HG02970 (cell line): Measurements from ENCODE around the gene IGLL5.

Experiments used
- ATAC-seq: cut with Tn5 transposase; IDR thresholded peaks from one replicate; pipeline ENCODE4 v1.9.1; 2021; ENCODE audit warnings: mild to moderate bottlenecking, moderate library complexity, moderate number of reproducible peaks; ENCODE audit not compliant: unreplicated experiment, low FRiP score

Gene IGLL5

DNA sequence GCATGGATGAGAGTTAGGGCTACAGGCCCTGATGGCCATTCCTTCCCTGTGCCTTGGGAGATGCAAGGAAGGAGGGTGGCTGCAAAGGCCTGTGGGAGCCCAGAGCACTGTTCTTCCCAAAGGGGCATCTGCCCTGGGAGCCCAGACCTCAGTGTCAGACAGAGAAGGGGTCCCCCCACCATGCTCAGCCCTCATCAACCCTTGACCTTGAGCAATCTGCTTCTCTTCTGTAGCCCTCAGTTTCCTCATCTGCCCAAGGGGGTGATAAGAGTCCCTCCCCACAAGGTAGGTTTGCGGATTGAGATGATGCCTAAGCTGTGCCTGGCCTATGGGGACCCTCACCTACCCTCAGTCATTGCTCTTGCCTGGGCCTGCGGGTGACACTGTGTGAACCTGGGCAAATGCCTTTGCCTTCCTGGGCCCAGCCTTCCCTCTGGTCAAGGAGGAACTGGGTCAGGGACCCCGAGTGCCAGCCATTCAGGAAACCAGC is 47.5 kb downstream of the IGLL5 start:
- ATAC-seq: peak; percentile 23

DNA sequence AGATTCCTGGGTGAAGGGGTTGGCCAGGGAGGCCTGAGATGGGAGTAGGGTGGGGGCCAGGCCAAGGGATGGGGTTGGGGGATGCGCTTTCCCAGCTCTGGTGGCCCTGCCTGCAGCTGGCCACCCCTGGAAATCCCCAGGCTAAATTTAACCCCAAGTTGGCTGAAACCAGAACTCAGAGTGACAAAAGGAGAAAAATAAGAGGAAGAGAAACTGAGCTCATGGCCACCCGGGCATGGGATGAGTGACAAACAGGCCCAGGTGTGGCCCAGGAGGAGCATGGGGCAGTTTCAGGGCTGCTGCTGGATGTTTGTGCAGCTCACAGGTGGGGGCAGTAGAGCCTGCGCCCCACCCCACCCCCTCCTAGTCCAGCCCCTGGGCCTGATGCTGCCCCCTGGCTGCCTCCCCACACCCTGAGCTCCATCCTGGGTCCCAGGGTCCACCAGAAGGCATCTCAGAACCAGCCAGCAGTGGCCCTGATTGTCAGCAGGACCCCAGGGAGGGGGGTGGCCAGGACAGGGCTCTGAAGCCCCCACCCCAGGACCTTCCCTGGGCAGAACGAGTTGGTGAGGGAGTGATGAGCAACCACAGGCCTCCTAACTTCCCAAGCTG is 48.0 kb downstream of the IGLL5 start:
- ATAC-seq: peak; percentile 83

DNA sequence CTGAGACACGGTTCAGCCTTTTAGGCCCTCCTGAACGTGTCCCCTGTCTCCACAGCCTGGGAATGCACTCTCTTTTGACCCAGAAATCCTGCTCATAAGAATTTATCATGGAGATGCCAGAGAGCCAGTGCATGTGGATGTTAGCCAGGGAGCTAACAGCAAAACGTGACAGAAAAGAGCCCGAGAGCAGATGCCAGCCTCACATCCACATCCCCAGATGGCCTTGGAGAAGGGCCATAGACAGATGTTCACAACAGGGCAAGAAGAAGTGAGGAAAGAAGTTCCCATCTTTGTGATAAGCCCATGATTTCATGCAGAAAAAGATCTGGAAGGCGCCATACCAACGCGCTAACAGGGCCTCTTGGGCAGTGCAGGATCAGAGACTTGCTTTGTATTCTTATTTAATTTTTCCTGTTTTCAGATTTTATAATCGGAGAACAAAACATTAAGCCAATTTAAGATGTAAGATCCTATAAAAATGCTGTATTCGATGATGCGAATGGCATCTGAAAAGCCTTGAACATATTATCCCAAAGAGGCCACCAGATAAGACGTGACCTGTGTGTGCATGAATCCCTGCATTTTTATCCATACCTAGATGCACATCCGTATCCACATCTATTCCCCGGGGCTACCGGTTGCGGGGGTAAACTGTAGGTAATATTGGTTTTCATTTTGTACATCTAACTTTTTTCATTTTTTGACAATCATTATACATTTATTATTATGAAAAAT is 48.7 kb downstream of the IGLL5 start:
- ATAC-seq: no peak

DNA sequence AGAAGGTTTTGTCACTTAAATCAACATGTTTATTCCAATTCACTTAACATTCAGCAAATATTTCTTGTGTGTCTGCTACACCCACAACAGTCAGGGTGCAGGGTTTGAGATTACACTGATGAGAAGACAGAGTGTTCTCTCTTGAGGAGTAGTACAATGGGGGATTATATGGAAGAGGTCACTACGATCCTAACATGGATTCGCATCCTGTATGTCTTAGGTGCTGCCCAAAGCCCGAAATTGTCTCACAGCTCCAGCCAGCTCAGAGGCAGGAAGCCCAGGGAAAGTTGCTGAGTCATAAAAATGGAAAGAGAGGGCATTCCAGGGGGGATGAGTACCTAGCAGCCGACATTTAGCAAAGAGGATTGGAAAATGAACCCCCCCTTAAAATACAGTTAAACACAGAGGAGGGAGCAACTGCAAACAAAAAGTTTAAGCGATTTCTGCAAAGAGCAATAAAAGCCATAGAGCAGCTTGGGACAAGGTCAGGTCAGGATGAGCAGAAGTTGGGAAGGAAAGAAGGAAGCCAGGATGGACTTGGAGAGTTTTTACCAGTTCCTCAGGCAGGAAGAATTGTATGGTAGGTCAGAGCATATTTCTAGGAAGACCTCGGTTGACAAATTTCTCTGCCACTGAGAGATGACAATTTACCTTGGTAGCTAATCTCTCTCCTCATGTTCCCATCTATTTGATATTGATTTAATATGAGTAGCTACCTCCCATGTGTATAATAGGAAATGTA is 49.5 kb downstream of the IGLL5 start:
- no peak for ATAC-seq

DNA sequence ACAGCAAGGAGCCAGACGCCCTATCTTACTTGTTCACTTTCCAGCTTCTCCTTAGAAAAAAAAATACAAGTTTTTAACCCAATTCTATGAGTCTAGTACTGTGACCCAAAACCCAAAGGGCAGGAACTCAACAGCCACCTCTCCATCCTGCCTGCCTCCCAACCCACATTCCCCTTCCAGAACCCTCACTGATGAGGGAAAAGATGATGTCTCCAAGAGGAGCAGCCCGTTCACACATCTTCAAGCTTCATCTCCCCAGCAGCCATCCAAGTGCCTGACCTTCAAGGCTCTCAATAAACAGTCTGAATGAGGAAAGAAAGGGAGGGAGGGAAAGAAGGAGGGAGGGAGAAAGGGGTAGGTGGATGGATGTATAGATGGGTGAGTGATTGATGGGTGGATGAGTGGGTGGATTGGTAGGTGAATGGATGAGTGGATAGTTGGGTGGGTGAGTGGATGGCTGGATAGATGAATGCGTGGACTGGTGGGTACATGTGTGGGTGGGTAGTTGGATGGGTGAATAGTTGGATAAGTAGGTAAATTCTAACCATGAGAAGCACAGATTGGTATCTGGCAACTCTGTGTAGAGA is 50.4 kb downstream of the IGLL5 start:
- ATAC-seq: no peak

DNA sequence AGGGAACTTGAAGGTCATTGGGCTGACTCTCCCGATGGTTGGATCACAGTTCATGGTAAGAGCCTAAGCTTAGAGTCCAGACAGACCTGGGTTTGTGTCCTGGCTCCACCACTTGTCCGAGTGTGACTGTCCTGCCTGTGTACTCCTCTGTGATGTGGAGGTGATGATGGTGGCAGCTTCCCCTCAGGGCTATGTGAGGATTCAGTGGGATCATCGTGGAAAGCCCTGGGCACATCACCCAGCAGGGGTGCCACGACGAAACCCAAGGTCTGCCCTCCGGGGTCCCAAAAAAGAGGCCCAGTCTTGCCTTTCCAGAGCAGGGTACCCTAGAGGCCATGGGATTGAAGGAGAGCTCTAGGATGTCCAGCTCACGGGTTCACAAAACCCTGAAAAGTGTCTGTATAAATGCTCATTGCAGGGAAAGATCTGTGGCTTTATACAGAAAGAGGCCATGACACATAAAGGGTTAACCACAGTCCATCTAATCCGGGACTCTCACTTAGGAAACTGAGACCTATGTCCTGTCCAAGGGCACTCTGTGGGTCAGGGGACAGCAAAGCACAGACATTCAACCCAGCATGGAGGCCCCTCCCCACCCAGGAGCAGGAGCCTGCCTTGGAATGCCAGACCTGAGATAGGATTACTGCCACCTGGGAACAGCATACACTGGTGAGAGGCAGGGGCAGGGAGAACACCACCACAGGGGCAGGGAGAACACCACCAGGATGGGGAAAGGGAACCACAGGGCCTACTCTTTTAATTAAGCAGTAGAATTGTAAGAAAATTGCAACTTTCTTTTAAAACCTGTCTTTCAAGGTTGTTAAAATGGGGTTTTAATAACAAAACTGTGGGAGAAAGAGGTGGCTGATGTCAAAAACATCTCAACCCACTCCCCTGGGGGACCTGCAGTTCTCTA is 51.3 kb downstream of the IGLL5 start:
- ATAC-seq: no peak

DNA sequence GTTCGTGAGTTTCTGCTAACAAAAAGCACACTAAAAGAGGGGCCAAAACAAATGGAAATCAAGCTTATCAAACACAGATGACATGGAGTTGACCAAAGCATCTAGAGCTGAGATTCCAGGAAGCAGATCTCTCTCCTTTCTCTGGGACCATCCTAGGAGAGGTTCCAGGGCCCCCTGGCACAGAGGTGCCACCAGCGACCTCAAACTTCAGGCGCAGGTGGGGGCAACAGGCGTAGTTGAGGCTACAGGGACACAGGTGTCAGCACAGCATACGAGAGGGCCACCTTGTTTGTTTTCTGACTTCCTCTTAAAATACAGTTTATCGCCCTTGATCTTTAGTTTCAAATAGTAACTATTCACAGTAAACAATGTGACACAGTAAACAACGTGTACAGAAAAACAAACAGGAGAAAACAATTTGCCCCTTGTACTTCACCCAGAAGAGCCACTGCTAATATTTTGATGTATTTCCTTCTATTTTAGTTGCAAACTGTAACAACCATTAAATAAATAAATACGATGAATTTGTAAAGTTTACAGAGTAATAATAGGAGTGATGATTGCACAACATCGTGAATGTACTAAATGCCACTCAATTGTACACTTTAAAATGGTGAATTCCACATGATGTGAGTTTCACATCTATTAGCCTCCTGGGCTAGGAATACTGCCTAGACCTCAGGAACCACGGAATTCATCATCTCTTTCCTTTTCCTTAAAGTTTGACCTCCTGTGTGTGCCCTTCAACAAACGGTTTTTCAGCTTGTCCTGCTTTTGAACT is 52.2 kb downstream of the IGLL5 start:
- no peak for ATAC-seq

DNA sequence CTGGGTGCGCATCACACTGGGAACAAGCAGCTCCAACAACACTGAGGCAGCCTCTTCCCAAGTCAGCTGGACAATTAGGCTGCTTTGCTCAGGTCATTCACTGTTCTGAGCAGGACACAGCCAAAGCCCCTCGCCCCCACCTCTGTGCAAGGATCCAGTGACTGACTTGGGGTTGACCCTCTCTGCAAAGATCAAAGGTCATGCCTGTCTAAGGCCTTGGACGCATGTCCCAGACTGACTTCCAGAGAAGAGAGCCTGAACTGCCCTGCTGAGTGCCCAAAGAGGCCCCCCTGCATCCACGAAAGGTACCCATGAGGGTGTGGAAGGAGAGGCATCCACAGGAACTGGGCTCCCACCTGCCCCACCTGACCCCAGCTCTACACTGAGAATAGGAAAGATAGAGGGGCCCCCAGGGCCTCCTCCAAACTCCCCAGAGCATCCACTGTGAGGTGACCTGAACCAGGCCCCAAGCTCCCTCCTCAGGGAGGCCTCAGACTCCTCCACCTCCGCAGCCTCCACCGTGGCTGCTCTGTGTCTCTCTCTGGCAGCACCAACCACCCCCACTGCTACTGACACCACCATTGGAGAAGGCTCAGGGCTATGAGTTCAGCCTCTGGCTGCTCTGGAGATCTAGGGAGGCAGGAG is 53.5 kb downstream of the IGLL5 start:
- no peak for ATAC-seq

DNA sequence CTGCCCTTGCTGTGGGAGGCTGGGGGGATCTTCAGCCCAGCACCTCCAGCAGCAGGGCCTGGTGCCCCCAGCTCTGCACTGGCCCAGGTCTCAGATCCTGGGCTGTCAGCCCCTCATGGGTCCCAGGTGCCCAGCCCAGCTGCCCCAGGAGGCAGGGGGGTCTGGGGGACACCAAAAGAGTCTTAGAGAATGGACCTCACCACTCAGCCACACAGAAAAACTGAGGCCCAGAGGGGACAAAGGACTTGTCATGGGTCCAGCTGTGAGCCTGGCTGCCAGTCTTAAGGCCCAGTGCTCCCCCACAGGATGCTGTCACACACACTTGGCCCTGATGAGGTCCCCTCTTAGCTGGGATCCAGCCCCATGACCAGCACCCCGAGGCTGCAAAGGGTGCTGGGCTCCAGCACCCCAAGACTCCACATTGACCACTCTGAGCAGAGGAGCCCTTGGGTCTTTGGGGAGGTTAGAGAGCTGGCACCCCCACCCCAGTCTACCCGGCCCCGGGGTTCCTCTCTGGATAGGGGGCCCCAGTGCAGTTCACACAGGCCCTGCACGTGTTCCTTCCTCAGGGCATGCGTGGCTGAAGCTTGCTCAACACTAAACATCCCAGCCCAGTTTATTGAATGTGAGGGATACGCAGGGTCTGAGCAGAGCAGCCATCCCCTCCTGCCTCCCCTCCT is 54.4 kb downstream of the IGLL5 start:
- ATAC-seq: no peak

DNA sequence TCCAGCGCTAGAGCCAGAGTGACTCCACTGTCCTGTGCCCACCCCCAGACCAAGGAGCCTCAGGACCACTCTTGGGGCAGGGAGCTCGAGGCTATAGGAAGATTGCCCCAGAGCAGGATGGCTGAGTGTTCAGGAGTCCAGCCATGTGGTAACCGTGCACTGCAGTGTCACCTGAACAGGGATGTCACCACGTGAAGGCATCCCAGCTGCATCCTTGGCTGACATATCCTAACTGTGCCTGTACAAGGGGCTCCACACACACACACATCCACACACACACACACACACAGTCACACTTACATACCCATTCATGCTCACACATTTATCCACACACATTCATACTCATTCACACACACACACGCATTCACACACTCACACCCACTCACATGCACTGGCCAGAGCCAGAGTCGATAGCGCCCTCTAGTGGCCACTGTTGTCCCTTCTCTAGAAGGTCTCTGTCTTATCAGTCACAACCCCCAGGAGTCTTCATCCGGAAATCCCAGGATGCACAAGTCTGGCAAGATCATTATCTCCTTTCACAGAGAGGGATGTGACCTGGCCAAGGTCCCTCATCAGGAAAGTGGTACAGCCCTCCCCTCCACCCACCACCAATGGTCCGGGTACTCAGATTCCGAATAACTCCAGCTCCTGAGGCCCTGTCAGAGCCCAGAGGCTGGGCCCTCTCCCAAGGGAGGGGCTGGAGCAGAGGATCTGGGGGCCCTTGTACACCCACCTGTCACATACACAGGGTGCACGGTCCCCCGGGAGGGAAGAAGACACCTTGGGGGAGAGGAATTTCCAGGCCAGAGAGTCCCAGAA is 55.1 kb downstream of the IGLL5 start:
- no peak for ATAC-seq

DNA sequence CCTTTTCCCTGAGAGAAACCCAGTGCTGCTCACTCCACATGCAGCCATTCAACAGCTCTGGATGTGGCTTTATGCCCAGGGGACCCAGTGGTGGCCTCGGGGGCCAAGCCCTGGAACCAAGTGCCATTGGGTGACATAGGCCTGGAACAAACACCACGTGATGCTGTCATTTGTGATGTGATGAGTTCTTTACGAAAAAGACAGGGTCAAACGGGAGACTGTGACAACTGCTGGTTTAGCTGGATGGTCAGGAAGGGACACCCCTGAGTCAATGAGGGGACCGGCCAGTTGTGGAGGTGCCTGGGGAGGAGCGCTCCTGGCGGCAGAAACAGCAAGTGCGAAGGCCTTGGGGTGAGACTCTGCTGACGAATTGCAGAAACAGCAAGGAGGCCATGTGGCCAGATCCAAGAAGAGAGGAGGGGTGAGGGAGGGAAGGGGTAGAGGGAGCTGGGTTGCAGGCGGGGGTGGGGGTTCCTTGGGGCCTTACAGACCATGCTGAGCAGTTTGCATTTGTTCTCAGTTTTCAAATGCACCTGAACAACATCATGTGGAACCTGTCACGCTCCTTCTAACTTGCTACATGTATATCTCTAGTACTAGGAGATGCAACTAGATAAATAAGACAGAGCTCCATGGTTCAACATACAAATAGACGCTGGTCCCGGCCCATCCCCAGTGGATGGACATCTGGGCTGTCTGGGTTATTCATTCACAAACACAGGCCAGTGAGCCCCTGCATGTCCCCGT is 56.1 kb downstream of the IGLL5 start:
- no peak for ATAC-seq

DNA sequence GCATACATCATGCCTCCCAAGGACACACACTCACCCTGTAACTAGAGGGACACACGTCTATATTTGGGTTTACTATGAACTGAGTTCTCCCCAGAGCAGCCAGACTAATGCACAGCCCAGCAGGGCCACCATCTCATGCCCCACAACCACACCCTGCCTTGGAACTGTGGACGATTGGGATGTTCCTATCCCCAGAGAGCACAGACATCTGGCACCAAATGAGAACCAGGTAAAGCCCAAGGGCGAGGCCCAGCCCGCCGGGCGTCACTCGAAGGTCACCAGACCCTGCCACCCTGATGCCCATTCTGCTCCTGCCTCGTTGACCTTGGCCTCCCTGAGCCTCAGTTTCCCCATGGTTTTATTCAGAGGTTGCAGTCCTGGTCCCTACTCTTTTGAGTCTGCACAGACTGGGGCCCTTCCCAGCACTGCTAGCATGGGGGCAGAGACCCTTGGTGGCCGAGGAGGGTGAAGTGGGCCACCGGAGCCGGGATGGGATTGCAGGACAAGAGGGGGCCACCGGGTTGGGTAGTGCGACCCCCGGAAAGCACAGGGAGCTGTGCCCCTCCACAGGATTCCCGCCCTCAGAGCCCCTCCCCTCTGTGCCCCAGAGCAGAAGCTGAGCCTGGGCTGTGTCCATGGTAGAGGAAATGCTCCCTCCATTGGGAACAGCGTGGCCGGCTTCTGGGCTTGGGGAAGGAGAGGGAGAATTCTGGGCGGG is 56.8 kb downstream of the IGLL5 start:
- ATAC-seq: no peak

DNA sequence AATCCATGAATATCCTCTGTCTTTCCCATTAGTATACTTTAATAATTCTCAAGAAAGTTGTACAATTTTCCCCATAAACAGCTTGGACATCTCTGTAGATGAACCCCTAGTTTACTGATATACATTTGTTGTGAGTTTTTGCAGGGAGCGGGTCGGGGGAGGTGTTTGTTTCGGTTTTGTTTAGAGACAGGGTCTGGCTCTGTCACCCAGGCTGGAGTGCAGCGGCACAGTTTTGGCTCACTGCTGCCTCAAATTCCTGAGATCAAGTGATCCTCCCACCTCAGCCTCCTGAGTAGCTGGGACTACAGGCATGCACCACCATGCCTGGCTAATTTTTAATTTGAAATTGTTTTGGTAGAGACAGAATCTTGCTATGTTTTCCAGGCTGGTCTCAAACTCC is 57.6 kb downstream of the IGLL5 start:
- no peak for ATAC-seq
